ENCODE results near the gene ALOX5AP.

DNA sequence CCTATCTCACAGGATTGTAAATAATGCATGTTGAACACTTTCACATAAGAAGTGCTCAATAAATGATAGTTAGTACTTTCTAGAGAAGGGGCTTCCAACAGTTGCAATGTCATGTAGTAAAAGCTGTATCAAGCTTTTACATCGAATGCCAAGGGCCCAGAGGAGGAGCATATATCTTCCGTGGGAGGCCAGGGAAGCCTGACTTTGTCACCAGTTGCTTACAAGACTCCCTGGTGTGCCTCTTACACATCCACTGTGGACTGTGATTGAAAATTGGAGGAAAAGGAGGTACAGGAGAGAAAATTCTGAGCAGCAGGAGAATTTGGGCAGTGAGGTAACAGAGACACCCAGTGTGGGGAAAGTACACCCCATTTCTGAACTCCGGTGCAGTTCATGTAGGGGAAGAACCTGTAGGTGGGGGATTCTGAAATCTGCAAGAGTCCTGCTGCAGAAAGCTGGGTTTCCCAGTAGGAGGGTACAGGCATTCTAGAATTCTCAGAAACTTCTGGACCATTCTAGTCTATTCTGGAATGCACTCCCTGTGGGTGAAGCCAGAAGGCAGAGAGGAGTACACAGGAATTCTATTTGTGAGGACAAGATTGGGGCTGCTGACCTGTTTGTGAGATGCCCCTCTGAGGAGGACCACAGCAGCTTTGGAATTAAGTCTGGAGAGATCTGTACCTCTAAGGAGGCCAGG lies 54.0 kb downstream of the ALOX5AP start:
- TF ChIP-seq, protein P1, sequence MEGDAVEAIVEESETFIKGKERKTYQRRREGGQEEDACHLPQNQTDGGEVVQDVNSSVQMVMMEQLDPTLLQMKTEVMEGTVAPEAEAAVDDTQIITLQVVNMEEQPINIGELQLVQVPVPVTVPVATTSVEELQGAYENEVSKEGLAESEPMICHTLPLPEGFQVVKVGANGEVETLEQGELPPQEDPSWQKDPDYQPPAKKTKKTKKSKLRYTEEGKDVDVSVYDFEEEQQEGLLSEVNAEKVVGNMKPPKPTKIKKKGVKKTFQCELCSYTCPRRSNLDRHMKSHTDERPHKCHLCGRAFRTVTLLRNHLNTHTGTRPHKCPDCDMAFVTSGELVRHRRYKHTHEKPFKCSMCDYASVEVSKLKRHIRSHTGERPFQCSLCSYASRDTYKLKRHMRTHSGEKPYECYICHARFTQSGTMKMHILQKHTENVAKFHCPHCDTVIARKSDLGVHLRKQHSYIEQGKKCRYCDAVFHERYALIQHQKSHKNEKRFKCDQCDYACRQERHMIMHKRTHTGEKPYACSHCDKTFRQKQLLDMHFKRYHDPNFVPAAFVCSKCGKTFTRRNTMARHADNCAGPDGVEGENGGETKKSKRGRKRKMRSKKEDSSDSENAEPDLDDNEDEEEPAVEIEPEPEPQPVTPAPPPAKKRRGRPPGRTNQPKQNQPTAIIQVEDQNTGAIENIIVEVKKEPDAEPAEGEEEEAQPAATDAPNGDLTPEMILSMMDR (IDR thresholded peaks at IDR 0.05): no peak
- no peak for TF ChIP-seq POLR2A (IDR thresholded peaks at IDR 0.05)
